ENCODE measurements around the gene PRKCH. TPM values are rescaled to one million over a fixed set of nuclear protein-coding genes. Genes with fewer than 3 reads are reported as not detected.
"Not testable (repeated sequence)": the region's sequence is repeated elsewhere in the genome, so short reads cannot be mapped to it uniquely, and the experiment has no call there.

Gene PRKCH
- total RNA-seq, 1 donor from 2014 or later: 11.3 TPM

DNA sequence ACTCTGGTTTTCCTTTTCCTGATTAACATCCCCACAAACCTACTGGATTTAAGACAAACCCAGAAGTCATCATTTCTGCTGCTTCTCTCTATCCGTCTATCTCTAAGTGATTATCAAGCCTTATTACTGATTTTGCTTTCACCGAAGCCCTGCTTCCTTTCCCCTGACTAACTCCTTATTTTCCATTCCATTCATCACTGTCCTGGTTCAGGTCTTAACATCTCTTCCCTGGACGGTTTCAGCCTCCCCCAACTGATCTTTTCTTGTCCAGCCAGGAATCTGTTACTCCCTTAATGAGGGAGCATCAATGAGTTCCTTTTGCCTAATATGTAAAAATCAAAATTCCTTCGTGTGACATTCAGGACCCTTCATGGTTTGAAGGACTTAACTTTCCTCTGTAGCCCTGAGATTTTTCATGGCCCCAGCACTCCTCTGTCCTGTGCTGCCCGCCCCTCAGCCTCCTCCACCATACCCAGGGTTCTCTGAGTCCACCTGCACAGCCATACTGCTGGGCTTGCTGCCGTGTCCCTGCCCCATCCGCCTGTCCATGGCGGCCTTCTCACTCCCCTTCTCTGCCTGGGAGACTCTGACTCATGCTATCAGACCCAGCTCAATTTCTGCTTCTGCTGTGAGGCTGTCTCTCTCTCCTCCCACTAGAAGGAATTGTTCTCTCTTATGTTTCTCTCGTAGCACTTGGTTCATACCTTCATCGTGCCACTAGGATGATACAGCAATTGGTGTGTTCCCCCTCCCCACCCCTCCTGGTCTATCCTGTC, 206.1 kb downstream of the PRKCH start:
- peak; percentile 70 for DNase-seq (ENCODE audit: low spot score)

DNA sequence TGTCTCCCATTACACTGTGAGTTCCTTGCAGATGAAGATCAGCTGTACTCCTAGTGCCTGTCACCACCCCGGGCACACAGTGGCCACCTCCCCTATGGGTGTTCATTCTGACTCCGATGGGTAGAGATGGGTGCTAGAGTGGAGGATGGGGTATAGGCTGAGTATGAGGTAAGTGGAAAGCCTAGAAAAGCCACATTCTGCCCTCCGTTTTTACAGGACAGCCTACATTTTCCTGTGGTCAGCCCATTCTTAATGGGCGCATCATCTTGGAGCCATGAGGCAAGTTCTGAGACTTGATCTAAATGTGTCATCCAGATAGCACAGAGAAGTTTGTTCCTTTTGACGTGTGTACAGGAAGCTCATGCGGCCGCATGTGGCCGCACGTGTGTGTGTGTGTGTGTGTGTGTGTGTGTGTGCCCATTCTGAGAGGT, 207.2 kb downstream of the PRKCH start:
- DNase-seq (ENCODE audit: low spot score): no peak

DNA sequence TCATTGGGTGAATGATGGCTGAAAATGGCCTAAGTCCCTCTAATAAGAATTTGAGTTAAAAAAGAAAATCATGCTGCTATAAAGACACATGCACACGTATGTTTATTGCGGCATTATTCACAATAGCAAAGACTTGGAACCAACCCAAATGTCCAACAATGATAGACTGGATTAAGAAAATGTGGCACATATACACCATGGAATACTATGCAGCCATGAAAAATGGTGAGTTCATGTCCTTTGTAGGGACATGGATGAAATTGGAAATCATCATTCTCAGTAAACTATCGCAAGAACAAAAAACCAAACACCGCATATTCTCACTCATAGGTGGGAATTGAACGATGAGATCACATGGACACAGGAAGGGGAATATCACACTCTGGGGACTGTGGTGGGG, 208.0 kb downstream of the PRKCH start:
- DNase-seq (ENCODE audit: low spot score): not testable (repeated sequence)

DNA sequence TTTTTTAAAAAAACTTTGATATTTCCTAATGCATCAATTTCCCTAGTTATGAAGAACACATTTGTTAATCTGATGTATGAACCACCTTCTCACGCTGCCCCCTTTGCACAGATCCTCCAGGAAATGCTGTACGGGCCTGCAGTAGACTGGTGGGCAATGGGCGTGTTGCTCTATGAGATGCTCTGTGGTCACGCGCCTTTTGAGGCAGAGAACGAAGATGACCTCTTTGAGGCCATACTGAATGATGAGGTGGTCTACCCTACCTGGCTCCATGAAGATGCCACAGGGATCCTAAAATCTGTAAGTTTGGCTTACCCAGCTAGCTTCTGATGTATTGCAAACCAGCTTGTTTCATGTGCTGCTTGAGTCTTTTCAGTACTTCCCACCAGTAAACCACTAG, 208.9 kb downstream of the PRKCH start:
- no peak for DNase-seq (ENCODE audit: low spot score)

DNA sequence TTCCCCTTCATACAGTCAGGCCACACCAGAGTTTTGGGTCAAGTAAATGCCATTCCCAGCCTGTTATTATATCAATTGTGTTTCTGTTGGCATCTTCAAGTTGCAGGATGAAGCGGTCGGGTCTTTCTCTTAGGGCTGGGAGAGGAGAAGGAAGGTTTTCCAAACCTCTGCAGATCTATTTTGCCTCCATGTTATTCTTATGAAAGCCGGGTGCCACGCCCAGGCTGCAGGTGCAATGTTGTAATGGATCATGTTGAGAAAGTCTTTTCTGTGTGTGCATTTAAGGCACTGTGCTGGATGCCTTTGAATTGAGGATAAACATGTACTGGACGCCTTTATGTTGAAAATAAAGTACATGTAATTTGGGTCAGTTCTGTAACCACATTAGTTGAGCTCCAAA, 209.5 kb downstream of the PRKCH start:
- no peak for DNase-seq (ENCODE audit: low spot score)

DNA sequence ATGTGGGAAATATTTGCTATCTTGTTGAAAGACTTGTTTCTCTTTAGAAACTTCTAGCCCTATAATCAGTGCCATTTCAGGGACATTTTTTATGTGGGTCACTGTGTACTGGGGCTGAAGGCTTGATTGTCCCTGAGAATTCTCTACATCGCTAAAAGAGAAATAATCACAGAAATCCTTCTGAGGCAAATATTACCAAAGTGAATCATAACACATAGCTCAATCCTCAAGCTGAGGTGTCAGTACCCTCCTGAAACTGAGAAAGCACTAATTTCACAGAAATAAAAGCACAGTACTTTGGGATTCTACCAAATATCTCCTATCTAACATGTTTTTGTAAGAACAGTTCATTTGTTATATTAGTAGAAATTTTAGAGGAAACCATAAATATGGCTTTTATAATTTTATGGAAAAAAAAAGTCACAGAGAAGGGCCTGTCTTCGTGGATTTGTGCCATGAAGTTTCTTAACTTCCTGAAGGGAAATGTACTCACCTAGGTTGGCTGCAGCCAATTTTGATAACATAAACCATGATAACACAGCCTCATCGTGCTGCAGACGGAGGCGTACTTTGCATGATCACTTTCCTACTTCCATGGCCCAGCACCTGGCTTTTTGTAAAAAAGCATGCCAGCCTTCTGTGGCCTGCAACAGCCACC, 210.2 kb downstream of the PRKCH start:
- no peak for DNase-seq (ENCODE audit: low spot score)

DNA sequence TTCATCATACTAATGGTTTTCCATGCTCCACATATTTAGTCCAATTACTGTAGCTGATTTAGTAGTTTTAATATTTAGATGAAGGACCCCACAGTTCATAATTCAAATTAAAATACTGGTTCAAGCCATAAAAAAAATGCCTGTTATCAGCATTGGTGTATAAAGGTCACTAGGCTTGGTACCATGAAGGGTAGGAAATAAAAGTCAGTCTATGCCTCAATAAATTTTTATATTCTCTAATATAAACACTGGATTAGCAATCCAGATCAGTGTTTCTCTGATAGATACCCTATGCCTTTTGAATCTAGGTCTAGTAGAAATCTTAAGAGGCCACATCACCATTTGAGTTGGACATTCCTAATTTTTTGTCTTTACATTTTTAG, 210.7 kb downstream of the PRKCH start:
- no peak for DNase-seq (ENCODE audit: low spot score)

DNA sequence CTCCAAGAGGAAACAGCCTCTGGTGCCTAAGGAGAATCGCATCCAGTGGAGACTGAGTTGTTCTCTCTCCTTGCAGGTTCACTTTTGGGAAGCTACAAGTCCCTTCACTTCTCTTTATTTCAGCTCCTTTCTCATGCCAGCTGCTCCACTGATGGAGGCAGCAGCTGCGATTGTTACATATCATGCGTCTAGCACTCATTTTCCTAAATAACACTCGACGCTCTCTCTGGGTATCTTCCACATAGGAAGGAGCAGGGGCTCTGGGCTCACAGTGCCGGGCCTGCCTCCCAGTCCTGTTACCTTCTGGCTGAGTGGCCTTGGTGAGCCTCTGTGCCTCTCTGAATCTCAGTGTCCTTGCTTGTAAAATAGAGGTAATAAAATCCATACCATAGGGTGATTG, 211.4 kb downstream of the PRKCH start:
- DNase-seq (ENCODE audit: low spot score): no peak

DNA sequence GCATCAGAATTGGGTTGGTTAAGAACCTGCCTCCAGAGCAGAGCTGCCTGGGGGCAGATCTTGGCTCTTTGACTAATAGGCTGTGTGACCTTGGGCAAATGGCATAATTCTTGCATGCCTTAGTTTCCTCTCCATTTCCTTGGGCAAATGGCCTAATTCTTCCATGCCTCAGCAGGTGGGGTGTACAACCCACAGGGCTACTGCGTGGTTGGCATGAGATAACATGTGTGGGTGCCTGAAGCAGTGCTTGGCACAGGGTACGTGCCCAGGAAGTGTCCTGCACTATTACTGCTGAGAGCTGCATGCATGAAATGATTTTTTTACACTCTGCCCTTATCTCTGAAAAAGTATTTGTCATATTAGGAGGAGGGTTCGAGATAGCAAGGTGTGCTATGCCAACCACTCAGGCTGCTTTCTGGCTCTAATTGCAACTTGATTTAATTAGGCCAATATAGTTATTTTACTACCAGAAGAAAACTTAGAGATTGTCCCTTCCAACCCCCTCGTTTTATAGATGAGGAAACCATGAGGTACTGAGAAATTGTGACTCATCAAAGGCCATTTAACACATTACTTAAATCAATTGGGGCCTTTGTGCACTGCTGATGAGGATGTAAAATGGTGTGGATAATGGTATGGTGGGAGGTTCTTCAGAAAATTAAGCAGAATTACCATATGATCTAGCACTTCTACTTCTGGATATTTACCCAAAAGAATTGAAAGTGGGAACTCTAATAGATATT, 212.3 kb downstream of the PRKCH start:
- no peak for DNase-seq (ENCODE audit: low spot score)

DNA sequence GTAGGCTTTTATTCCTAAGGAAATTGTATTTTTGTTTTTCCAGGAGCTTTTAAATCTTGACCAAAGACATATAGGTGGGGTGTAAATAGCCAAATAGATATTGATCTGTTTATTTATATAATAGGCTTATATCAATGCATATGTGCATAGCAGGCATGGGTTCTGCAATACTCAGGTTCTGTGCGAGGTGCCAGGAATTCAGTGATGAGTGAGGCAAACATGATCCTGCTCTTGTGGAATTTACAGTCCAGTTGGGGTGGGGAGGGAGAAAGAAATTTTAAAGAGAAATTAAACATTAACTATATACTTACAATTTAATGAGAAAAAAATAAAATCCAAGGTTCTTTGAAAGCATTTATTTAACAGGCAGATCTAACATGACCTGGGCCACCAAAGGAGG, 213.7 kb downstream of the PRKCH start:
- DNase-seq (ENCODE audit: low spot score): no peak

DNA sequence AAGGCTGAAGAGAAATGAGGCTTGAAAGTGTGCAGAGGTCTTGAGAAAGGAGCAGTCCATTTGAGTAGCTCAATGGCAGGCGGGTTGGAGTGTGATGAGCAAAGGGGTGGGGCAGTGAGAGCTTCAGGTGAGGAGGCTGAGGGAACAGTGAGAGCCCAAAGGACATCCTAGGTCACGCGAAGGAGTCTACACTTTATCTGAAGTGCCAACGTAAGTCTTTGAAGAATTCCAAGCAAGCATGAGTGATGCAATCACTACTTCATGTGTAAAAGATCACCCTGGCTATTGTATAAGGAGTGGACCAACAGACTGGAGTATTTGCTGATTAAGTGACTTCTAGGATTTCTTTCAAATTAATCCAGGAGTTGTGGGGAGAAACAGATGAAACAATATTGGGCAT, 214.1 kb downstream of the PRKCH start:
- no peak for DNase-seq (ENCODE audit: low spot score)

DNA sequence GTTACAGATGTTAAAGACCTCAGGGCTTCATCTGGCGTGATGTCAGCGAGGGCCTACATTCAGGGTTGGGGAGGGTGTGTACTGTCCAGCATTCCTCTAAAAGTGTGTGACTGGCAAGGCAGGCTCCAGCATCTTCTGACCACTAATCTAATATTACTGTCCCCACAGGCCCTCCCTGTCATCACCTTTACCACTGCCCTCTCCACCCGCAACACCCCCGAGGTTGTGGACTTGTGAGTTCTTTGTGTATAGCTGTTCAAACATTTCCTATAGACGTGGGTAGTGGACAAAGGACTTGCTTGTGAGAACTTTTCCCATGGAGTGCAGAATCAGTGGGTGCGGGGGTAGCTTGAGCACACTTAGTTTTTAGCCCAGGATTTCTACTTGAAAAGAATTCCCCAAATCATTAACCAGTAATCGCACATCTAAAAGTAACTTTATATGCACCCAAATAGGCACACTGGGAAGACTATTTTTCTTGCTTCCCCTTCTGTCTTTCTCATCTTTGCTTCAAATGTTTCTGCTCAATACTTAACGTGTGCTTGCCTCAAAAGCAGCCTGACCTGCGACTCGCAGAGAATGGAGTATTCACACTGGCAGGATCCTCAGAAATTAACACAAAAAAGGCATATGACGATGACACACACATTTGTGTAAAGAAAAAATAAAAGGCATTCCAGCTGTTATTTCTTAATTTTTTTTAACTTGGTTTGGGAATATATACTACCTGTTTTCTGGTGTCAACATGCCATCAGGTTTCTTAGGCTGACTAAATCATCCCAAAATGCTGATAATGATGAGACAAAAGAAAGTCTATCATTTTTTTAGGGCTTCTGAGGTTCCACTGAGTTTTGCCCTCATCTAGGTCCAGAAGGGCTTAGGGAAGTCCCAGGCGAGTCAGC, 215.5 kb downstream of the PRKCH start:
- DNase-seq (ENCODE audit: low spot score): no peak

DNA sequence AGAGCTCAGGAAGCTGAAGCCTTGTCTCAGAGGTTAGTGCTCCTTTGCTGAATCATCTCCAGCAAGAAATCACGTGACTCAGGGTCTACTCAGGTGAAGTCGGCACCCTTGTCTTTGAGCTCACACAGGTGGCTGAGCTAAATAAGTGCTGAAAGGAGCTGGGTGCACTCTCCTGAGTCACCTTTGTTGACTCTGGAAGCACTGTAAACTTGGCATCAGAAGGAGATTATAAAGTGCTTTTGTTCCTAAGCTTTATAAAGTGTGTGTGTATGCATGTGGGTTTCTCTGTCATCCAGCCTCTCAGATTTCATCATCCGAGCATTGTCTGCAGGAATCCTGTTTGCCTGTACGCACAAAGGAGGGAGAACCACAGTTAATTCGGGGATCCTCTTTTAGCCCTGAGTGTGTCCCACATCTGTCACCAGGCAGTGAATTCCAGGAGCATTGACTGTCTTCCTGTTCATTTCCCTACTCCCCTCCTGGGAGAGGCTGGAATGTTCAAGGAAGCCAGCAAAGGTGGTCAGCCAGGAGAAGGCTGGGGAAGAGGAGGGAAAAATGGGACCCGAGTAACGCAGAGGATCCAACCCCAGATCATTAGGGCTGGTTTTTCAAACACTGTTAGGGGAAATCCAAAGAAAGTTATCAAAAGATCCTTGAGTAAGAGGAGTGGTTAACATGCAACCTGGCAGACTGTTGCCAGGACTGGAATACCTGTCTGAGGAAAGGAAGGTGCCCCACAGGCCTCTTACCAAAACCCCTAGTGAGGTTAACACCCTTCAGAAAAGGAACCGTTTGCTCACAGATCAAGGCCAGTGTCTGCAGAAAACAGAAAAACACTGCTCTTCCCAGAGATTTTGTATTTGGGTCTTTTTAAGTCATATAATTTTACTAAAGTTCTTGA, 216.4 kb downstream of the PRKCH start:
- DNase-seq (ENCODE audit: low spot score): no peak

DNA sequence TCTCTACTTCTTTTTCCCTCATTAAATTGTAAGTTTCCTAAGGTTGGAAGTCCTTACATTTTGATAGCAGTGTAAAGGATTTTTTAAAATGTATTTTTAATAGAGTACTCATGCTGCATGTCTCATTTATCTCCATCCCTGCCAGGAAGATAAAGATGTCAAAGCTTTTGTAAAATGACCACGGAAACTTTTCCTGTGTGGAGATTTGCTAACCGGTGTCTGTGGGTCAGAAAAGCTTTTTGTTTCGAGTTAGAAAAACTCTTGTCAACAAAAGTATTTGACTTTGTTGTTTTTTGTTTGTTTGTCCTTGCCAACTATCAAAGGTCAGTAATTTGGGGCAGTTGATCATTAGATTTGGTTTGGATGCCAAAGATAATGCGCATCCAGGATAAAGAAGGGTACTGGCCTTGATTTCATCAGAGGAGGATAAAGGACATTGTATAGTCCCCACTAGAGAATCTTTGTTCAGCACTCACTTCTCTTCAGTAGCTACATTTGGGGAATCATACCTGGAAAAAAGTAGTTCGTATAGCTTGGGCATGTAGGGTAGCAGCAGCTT, 217.2 kb downstream of the PRKCH start:
- DNase-seq (ENCODE audit: low spot score): no peak

DNA sequence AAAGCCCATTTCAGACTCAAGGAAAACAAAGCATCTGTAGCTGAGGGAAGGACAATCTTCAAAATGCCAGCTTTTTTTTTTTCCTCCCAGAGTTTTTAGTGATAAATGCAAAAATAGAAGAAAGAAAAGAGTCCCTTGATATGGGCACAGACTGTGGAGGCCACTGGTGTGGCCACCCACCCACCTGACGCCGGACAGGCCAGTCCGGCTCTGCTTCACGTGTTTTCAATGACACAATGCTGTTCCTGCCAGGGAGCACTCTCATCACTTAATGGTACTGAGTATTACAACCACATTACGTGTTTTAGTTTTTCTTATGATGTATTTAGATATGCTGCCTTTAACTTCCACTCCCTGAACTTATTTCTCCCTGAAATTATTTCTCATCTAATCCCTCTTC, 218.3 kb downstream of the PRKCH start:
- no peak for DNase-seq (ENCODE audit: low spot score)

DNA sequence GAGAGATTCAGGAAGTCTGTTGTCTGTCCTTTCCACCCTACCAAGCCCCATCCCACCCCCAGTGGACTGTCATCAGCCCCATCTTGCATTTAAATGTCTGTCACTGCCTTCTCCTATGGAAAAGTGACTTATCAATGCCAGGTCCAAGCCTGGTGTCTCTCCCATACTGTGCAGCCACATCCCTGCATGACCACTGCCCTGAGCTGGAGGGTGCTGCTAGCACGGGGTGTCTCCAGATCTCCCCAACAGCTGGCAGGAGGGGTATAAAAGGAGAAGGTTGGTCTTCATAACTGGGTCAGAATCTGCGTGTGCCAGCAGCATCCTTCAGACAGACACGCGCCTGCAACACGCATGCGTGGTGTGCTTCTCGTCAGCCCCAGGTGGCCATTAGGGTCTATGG, 219.6 kb downstream of the PRKCH start:
- no peak for DNase-seq (ENCODE audit: low spot score)

DNA sequence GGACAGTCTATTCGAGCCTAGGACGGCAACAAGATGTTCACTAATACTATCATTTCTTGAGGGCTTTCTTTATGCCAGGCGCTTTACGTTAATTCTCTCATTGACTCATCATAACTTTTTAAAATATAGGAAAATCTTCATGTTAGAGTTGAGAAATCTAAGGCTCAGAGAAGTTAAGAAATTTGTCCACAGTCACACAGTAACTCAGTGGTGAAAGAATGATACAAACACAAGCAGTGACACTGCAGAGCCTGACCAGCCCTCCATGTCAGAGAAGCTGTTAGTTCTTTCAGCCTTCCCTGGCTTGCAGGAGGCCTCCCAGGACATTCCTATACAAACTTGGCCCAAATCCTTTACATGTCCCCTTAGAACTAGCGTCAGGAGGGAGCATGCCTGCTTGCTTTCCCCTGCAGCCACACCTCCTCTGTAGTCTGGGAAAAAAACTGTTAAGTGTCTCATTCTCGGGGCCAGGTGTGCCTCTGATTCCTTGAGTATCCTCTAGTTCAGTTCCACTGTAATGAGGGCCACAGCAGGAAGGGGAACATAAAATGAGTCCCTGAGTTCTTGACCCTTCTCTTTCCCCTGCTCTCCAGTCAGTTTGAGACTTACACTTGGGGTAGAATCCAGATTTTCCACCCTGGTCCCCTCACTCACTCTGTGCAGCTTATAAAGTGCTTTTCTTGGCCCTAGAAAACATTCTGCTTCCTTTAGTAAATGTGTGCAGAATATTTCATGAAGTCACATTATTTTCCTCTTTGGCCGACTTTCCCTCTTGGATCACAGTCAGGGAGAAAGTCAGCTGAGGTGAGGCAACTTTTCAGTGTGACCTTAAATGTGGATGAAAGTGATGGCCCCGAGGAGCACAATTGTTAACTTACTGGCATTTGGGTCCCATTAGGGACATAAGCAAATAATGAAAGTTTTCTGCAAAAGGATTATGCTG, 221.7 kb downstream of the PRKCH start:
- DNase-seq (ENCODE audit: low spot score): no peak

DNA sequence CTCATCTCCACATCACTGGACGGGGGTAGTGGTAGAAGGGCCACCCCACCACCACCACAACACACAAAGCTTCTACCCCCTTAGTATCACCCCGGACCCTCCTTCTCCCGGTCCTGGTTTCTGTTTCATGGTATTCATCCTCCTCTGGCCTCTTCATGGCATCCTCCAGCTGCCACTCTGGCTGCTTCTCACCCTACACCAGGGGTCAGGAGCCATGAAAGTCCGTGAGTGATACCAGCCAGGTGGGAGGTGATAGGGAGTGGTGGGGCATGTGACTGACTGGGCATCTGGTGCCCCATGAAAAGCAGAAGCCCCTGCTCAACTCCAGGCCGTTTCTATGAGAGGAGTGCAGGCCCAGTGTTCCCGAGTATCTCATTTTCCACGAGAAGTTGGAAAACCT, 222.6 kb downstream of the PRKCH start:
- no peak for DNase-seq (ENCODE audit: low spot score)

Measured in umbilical cord (tissue), 2 donors.